Neural cell (in vitro differentiated cells): ENCODE data around the gene KIF3B.

Experiments used
- CTCF ChIP-seq: fragments of 450-650 bp; IDR thresholded peaks from 2 replicates; pipeline ENCODE4 v1.5.1; 2014; ENCODE audit warnings: antibody characterized with exemption, mild to moderate bottlenecking, moderate library complexity; ENCODE audit not compliant: poor library complexity, severe bottlenecking
- EP300 ChIP-seq: fragments of 450-650 bp; conservative IDR thresholded peaks from 2 replicates; pipeline ENCODE4 v1.6.1; 2014; ENCODE audit warnings: antibody characterized with exemption, mild to moderate bottlenecking, moderate library complexity; ENCODE audit not compliant: poor library complexity, severe bottlenecking
- EZH2 ChIP-seq: fragments of 200-600, 300-800 bp; shearing (Covaris generic), sonication (generic); IDR thresholded peaks from 2 replicates; pipeline ENCODE4 v1.6.1; 2014; ENCODE audit warnings: antibody characterized with exemption, low read length, borderline replicate concordance, mild to moderate bottlenecking; ENCODE audit not compliant: insufficient read depth, poor library complexity, severe bottlenecking
- POLR2AphosphoS5 ChIP-seq: IDR thresholded peaks from 2 replicates; pipeline ENCODE4 v1.6.1; 2012
- RAD21 ChIP-seq: fragments of 450-650 bp; conservative IDR thresholded peaks from 2 replicates; pipeline ENCODE4 v1.6.1; 2014; ENCODE audit warnings: antibody characterized with exemption, mild to moderate bottlenecking, moderate library complexity
- REST ChIP-seq: IDR thresholded peaks from 2 replicates; pipeline ENCODE4 v1.6.1; 2012; ENCODE audit warnings: borderline replicate concordance
- TAF1 ChIP-seq: IDR thresholded peaks from 2 replicates; pipeline ENCODE4 v1.6.1; 2012; ENCODE audit warnings: low read depth

GRCh38 chr20:32236819-32237218, 40.6 kb upstream of the KIF3B start:
- no peak for TF ChIP-seq CTCF
- TF ChIP-seq POLR2AphosphoS5: no peak
- TF ChIP-seq EP300: no peak
- no peak for TF ChIP-seq TAF1
- TF ChIP-seq REST: no peak
- no peak for TF ChIP-seq RAD21
- TF ChIP-seq EZH2: no peak
